Medulla oblongata (tissue), 1 donor: ENCODE data around the gene AFDN.
A peak's percentile ranks its signal among the peaks of the same experiment; 100 is the strongest.
"Not testable (repeated sequence)": the region's sequence is repeated elsewhere in the genome, so short reads cannot be mapped to it uniquely, and the experiment has no call there.

ENCODE experiments used
- DNase-seq: peaks from one replicate; pipeline ENCODE4 v3.0.0-alpha.2; 2015; ENCODE audit errors: extremely low spot score

The AFDN gene

DNA sequence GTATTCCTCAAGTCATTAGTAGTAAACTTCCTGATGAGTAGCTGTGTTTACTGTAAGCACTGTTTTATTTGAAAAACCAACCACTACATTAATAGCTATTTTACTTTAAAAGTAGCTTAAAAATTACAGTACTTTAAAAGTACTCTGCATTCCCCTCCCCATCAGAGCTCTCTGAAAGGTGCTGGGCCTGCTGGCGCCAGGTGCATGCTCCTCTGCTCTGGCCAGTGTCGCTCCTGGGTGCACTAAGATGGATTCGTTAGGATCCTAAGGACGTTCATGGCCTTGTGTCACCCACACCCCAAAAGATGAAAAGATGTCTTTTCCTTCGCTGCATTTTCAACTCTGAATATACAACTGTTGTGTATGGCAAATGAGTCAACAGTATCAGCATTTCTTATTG, 126.8 kb downstream of the AFDN start:
- no peak for DNase-seq

DNA sequence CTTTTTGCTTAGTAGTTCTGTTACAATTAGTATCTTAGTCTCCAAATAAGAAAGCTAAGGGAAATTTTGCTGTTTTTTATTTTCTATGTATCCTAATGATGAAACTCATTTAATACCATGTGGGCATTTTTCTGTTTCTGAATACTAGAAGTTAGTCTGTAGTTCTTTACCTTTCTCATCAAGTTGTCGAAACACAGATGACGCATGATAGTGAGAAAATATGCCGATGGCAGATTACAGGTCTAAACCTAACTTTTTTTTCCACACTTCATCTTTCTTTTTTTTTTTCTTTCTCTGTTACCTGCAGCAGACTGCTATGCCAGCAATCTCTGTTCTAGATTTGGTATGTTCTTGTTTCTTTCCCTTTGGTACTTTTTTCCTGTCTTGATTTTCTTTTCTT, 127.4 kb downstream of the AFDN start:
- no peak for DNase-seq

DNA sequence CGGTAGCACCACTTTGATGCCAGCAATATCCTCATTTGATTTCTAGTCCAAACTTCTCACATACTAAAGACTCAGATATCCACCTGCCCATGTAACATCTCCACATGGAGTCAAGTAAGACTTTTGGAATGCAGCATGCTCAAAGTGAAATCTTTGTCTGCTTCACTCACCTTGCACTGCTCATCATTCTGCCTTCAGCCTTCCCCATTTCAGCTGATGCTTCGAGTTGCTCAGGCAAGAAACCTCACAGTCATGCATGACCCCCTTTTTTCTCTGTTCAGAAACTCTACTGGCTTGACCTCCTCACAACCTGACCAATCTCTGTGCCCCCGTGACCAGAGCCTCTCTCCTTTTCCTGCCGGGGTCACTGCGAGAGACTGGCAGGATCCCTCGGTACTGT, 129.8 kb downstream of the AFDN start:
- DNase-seq: no peak

DNA sequence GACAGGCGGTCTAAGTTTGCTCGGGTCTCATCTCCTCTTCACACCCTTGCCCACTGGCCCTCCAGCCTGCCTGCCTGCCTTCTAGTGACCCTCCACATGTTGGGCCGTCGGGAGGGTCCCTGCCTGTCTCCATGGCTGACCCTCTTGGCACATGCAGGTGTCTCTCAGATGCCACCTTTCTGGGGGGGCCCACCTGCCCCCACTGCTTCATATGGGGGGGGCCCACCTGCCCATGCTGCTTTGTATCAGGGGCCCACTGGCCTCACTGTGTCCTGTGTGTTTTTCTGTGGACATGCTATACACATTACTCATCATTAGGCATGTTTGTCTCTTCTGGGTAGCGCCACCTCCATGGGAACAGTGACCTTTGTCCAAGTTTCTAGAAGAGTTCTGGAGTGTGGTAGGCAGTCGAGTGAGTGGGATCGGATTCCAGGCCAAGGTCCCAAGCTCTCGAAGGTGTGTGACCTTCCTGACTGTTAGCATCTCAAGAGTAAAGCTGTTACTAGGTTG, 130.3 kb downstream of the AFDN start:
- no peak for DNase-seq

DNA sequence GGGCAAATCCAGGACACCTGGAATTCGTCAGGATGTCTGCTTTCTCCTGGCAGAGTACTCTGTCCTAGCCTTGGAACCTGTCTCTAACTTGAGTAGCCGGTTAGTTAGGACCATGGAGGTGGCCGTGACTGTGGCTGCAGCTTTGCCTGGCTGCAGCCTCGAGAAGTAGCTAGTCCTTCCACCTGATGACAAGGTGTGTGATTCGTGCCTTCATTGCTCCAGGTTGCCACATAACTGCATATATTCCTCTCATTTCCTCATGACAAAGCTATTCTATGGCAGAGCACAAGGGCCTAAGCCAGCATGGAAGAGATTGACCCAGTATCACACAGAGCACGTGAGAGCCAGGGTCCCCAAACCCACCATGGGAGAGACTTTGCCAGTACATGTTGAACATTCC, 130.9 kb downstream of the AFDN start:
- DNase-seq: no peak

DNA sequence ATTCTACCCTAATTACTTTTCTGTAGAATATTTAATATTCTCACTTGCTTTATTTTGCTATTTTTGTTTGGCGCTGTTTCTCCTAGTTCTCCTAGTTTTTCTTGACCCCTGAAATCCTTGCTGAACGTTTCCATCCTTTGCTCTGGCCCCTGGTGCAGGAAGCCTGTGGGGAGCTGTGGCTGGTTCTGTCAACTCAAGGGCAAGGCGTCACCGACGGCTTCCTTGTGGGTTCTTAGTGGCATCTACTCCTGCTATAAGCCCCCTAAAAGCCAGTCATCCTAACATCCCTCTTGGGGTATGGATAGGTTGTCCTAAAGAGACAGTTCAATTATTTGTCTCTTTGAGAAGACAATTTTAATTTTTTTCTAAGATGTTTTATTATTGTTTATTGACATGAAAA, 133.9 kb downstream of the AFDN start:
- DNase-seq: no peak

DNA sequence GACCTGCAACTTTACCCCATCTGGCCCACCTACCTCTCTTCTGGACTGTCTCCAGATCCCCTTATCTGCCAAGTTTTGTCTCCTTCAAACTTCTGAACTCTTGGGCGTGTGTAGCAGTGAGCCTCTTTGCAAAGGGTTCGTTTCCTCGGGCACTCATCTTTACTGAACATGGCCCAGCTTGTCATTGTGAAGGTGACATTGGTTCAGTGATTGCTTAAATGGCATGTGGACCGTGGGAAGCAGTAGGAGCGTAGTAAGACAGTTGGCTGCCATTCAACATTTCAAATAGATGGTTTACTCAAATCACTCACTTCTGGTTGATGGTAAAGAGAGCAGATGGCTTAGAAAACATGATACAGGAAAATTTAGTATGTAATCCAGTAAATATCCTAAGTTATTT, 136.0 kb downstream of the AFDN start:
- DNase-seq: no peak

DNA sequence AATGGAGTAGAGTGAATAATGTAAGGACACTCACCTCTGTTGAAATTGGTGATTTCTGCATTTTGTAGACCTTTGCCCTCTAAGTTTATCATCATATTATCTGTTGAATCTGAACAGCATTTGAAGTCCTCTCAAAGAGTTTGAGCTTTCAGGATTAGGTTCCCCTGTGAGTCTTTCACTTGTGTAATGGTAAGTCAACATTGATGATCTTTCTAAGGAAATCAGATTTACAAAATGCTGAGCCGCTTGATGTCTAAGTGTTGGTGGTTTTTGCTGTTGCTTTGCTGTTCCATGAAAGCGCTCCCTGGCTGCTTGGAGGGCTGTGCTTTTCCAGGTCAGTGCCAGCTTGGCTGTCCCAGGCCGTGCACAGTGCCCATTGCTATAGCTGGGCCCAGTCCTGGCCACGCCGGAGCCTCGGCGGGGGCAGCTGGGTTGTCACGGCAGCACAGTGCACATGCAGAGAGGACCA, 136.9 kb downstream of the AFDN start:
- peak; percentile 50 for DNase-seq

DNA sequence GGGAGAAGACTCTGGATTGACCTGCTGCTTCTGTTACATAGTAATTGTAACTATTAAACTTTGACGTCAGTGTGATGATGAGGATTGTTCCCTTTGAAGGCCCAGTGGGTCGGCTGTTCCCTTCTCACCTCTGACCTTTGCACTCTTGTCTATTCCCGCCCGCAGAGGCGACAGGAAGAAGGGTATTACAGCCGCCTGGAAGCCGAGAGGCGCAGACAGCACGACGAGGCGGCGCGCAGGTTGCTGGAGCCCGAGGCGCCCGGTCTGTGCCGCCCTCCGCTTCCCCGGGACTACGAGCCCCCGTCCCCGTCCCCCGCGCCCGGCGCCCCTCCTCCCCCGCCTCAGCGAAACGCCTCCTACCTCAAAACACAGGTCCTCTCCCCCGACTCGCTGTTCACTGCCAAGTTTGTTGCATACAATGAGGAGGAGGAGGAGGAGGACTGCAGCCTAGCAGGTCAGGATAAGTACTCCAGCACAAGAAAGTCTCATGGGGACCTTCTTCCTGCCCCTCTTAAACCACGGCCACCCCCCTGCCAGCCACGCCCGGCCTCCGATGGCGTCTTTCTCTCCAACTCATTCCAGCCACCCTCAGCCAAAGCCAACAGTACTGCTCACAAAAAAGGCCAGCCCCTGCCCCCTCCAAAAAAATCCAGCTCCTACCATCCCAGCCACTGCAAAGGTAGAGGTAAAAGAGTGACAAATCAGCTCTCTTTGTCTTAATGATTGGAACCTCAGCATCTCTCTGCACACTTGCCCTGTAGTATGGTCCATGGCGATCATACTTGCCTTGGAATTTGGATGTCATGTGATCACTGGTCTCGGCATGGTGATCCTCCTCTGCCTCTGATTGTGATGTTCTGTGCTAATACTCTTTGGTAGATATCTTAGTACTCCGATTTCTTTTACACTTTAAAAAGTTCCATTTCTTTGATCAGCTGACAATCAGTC, 139.2 kb downstream of the AFDN start:
- DNase-seq: no peak

DNA sequence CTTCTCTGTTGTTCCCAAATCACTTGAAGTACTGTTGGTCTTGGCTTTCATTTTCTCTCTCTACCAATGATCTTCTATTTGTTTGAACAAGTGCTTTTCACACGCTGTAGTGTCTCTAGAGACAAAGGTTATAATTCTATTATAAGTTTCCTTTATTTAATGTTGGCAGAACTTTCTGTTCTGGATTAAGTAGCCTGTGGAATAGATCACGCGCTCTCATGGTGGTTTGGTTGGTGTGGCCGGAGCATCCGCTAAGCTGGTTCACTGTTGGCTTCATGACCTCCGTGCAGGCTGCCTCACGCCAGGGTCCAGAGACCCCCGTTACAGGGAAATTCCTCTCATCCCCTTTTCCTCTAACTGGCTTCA, 139.8 kb downstream of the AFDN start:
- DNase-seq: no peak

DNA sequence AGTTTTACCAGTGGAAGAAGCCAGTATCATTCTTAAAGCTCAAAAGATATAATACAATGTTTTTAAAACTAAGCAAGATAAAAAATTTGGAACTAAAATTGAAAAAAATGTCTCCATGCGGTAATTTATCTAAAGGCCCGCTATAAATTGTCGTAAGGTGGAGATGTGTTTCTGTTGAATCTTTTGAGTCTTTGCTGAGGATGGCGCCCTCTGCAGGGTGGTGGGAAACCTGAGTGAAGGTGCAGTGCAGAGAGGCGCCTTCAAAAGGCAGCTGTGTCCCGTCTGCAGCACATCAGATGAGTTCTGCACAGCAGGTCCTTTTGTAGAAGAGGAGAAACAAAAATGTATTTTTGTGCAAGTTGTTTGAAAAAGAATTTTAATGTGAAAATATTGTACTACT, 141.4 kb downstream of the AFDN start:
- no peak for DNase-seq

DNA sequence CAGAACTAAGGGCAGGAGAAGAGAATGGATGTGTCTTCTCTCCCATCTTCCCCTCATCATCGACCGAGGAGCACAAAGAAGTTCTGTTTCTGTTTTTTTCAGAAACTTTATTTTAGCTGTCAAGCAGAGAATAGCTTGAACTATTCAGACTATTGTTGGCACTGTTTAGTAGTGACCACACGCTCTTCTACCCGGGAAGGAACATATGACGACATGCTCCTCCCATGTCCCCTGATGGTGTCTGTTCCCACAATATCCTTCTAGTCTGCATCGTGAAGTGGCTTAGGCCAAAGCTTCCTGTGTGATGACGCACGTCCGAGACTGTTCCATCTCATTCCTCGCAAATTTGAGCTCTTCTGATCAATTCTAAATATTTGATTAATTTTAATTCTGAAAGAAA, 143.5 kb downstream of the AFDN start:
- peak; percentile 75 for DNase-seq

DNA sequence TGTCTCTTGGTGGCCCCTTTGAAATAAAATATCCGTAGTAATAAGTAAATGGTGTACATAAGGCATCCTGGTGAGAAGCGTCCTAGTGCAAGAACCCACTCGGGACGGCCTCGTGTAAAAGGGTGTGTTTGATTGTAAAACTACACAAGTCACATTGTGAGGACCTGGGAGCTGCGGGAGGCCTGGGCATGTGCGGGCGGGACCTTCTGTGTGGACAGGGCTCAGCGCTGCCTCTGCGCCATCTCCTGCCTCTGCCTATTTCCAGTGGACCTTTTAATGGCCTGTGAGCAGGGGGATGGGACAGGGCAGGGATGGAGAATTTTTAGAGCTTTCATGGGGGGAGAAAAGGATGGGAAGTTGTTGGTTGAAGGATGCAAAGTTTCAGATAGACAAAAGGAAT, 145.5 kb downstream of the AFDN start:
- DNase-seq: no peak

DNA sequence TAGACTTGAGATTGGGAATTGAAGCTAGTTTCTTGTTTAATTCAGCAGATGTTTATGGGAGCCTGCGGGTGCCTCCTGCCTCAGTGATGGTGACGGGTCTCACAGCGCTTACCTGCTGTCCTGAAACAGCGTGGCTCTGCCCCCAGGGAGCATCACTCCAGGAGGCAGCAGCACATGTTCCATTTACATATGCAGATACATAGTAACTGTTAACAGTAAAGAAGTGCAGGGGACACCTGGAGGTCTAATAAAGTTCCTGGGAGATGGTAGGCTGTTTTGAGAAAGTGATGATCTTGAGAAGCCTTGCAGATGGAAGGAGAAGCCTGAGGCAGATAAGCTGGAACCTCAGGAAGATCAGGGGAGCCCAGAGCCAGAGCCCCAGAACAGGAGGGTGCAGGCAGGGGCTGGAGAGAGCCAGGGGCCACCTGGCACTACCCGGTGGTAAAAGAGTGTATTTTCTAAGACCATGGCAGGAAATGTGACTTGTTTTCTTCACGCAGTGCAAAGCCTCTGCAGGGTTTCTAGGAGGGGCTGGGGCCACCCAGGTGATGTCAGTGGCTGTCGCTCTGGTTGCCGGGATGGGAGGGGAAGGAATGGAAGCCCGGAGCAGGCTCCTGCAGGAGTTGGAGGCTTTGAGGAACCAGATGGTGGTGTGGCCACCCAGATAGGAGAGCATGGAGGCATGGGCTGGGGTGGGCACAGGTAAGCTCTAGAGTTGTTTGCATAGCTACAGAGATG, 146.6 kb downstream of the AFDN start:
- DNase-seq: no peak

DNA sequence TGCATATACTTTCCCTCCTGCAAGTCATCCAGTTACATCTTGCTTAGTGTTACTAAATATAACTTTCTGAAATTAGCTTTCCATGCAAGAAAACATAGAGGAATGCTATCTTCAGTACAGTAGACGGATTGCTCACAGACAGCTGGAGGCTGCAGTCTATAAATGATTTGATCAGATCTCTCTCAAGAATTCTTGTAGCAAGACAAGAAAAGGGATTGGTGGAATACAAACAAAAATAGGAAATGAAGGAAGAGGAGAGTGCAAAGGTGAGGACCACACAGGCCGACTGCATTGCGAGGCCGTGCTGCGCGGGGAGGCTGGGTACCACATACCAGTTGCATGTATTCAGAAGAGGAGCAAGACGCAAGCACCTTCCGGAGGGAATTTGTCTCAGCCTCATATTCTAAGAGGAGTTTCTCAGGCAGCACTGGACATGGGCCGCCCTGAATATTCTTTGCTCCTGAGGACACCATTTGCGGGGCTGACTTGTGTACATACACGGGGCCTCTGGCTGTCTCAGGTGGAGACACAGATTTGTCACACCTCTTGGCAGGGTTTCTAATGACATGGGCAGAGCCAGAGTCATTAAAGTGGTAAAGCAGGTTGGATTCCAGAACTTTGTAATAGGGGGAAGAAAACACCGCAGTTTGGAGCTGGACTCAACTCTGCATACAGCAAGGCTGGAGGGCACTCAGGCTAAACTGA, 148.1 kb downstream of the AFDN start:
- no peak for DNase-seq

DNA sequence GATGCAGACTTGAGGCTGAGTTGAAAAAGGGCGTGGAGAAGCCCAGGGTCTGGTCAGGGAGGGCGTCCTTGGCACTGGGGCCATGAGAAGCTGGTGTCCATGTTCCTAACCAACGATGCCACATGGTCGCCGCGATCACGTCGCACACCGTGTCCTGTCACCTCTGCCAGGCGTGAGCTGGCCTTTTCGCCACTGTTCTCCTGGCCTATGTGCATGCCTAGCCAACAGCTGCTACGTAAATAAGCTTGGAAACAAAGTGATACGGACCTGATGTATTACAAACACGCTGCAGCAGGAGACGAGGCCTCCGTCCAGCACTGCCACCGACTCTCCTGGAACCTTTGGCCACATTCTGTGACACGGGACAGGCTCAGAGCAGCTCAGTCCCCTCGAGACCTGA, 148.7 kb downstream of the AFDN start:
- DNase-seq: no peak

DNA sequence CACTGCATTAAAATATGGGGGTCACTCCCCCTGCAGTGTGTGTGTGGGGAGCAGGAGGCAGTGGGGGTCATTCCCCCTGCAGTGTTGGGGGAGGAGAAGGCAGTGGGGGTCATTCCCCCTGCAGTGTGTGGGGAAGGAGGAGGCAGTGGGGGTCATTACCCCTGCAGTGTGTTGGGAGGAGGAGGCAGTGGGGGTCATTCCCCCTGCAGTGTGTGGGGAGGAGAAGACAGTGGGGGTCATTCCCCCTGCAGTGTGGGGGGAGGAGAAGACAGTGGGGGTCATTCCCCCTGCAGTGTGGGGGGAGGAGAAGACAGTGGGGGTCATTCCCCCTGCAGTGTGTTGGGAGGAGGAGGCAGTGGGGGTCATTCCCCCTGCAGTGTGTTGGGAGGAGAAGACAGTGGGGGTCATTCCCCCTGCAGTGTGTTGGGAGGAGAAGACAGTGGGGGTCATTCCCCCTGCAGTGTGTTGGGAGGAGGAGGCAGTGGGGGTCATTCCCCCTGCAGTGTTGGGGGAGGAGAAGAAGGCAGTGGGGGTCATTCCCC, 149.5 kb downstream of the AFDN start:
- not testable (repeated sequence) for DNase-seq

DNA sequence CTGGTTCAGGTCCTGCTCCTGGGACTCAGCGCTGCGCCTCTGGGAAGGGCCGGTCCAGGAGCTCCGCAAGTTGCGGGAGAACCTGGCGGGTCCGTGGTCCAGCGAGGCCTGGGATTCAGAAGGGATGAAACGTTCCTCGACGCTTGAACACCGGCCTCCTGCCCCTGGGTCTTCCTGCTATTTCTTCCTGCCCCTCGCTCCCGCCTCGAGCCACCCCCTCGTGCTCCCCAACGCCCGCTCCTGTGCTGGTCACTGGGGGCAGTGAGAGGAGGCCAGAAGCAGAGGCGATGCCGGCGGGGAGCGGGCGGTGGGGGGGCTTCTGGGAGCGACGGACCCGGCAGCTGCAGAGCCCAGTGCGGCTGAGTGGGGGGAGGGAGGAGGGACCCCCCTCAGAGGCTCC, 150.0 kb downstream of the AFDN start:
- no peak for DNase-seq

DNA sequence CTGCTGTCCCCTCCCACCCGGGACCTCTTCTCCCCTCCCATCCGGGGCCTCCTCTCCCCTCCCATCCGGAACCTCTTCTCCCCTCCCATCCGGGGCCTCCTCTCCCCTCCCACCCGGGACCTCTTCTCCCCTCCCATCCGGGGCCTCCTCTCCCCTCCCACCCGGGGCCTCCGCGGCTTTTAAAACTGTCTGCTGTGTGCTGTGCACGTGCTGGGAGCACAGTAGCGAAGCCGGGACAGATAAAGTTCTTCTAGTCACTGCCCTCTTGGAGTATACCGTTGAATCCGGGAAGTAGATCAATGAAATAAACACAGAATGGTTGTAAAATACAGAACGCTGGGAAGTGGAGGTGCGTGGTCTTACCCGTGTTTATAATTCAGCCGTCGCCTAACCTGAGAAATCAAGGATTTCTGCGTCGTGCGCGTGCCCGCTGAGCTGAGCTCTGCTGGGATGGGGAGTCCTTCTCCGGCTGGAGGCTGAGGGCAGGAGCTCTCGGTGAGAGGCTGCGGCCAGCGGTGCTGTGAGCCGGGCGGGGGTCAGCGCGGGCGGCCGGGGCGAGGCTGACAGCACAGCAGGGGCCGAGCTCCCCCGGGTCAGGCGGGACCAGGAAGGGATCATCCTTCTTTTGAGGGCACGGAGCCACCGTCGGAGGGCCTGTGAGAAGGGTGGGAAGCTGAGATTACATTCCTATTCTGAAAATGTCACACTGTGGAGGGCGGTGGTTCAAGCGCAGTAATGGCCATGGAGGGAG, 151.2 kb downstream of the AFDN start:
- DNase-seq: no peak

DNA sequence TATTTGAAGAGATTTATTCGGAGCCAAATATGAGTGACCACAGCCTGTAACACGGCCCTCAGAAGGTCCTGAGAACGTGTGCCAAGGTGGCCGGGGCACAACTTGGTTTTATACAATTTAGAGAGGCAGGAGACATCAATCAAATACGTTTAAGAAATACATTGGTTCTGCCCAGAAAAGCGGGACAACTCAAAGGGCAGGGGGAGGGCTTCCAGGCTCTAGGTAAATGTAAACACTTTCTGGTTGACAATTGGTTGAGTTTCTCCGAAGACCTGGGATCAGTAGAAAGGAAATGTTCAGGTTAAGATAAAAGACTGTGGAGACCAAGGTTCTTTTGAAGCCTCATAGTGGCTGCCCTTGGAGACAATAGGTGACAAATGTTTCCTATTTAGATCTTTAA, 151.9 kb downstream of the AFDN start:
- no peak for DNase-seq

DNA sequence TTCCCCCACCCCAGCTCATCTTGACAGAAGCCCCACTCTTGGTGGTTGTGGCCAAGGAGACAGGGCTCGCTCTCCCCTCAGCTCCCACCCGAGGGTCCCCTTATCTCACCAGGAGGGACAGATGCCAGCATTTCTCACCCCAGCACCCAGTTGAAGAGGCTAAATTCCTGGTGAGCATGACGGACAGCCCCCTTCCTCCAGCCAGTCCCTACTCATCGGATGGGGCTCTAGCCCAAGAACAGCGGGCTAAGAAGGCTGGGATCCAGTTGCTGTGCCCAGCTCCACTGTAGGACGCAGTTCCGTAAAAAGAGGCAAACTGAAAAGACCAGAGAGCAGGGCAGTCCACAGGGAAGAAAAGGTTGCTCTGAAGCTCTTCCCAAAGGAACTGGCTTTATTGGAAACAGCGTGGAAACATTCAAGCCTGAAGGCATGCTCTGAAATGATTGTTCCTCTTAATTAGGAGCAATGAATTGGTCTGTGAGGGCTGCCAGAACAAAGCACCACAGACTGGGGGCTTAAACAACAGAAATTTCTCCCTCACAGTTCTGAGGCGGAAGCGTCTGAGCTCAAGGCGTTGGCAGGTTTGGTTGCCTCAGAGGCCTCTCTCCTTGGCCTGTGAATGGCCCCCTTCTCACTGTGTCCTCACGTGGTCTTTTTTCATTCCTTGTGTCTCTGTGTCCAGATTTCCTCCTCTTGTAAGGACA, 152.9 kb downstream of the AFDN start:
- DNase-seq: no peak
